ENCODE data around the gene NT5C3A.
"Not testable (repeated sequence)": the region's sequence is repeated elsewhere in the genome, so short reads cannot be mapped to it uniquely, and the experiment has no call there.

The NT5C3A gene

DNA sequence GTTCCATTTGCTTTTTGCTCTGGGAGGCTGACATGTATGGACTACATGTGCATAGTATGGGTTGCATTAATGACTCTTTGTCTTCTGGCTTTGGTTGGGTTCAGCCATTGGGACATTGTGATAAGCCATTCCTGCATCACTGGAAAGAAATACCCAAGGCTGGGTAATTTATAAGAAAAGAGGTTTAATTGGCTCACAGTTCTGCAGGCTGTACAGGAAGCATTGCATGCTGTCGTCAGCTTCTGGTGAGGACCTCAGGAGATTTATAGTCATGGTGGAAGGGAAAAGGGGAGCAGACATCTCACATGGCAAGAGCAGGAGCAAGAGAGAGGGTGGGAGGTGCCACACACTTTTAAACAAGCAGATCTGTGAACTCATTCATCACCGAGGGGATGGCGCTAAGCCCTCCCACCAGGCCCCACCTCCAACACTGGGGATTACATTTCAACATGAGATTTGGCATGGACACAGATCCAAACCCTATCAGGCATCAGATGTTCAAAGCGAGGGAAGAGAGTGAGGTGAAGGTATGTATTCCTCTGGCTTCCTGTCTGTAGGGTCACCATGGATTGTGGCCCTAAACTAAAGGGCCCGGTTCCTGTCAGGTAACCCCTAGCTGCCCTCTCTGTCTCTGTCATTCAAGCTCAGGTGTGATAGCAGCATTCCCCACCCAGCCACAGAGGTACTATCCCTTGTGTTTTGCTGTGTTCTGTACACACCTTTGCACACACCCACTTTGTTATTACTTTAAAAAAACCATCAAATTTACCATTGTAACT is 95.9 kb downstream of the NT5C3A start:
- DNase-seq = not testable (repeated sequence)

GRCh38 chr7:32964461-32965159 is 98.0 kb downstream of the NT5C3A start:
- peak; percentile 33 for DNase-seq

Data from activated T-cell treated with anti-CD3 and anti-CD28 coated beads, Interleukin-2, amount 50 U/mL, for 1 hour (primary cell).